ENCODE data around the gene PSME3IP1. TPM values are rescaled to one million over a fixed set of nuclear protein-coding genes. Genes with fewer than 3 reads are reported as not detected.

PSME3IP1 gene
- total and polyA plus RNA-seq, 9 of the 15 experiments (the other 6 are each of a cell fraction or from before 2014, with no cell fraction given): 63.8 to 187 (median 142) TPM

DNA sequence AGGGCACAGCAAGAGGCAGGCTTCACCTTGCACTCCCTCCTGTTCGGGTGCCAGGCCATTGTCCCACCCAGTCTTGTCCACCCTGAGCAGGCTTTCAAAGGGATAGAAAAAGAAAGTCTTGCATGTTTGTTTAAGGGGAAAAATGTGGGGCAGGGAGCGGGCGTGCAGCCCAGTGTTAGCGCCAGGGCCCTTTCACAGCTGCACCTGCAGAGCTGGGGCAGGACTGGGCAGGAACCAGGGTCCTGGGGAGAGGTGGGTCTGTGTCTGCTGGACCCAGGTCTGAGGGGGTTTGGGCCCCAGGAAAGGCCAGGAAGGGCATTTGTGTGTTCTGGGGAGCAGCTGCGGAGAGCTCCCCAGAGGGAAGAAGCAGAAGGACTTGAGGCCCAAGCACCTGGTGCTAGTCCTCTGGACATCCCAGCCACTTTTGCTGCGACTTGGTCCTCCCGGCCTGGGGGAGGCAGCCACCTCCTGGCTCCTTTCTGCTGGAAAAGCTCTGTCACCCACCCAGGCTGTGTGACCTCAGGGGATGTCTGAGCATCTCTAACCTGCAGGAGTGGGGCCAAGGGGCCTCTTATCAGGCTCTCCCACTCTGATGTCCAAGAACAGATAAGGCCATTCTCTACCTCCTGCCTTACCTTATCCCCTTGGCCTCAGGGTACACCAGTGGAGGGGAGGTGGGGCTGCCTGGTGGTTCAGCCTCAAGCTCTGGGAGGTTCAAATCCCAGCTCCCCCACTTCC, 44.7 kb downstream of the PSME3IP1 start (continued):
- TF ChIP-seq, protein P1, sequence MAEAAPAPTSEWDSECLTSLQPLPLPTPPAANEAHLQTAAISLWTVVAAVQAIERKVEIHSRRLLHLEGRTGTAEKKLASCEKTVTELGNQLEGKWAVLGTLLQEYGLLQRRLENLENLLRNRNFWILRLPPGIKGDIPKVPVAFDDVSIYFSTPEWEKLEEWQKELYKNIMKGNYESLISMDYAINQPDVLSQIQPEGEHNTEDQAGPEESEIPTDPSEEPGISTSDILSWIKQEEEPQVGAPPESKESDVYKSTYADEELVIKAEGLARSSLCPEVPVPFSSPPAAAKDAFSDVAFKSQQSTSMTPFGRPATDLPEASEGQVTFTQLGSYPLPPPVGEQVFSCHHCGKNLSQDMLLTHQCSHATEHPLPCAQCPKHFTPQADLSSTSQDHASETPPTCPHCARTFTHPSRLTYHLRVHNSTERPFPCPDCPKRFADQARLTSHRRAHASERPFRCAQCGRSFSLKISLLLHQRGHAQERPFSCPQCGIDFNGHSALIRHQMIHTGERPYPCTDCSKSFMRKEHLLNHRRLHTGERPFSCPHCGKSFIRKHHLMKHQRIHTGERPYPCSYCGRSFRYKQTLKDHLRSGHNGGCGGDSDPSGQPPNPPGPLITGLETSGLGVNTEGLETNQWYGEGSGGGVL (CRISPR knock-in tag; IDR thresholded peaks at IDR 0.05): no peak
- TF ChIP-seq, protein P2, sequence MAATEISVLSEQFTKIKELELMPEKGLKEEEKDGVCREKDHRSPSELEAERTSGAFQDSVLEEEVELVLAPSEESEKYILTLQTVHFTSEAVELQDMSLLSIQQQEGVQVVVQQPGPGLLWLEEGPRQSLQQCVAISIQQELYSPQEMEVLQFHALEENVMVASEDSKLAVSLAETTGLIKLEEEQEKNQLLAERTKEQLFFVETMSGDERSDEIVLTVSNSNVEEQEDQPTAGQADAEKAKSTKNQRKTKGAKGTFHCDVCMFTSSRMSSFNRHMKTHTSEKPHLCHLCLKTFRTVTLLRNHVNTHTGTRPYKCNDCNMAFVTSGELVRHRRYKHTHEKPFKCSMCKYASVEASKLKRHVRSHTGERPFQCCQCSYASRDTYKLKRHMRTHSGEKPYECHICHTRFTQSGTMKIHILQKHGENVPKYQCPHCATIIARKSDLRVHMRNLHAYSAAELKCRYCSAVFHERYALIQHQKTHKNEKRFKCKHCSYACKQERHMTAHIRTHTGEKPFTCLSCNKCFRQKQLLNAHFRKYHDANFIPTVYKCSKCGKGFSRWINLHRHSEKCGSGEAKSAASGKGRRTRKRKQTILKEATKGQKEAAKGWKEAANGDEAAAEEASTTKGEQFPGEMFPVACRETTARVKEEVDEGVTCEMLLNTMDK (IDR thresholded peaks at IDR 0.05; ENCODE audit: borderline replicate concordance, insufficient read depth, low read depth, low read length, poor library complexity, severe bottlenecking): peak; percentile 22
- TF ChIP-seq ZNF644 (tag; IDR thresholded peaks at IDR 0.05; ENCODE audit: low read depth): no peak
- TF ChIP-seq, protein P3, sequence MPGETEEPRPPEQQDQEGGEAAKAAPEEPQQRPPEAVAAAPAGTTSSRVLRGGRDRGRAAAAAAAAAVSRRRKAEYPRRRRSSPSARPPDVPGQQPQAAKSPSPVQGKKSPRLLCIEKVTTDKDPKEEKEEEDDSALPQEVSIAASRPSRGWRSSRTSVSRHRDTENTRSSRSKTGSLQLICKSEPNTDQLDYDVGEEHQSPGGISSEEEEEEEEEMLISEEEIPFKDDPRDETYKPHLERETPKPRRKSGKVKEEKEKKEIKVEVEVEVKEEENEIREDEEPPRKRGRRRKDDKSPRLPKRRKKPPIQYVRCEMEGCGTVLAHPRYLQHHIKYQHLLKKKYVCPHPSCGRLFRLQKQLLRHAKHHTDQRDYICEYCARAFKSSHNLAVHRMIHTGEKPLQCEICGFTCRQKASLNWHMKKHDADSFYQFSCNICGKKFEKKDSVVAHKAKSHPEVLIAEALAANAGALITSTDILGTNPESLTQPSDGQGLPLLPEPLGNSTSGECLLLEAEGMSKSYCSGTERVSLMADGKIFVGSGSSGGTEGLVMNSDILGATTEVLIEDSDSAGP (CRISPR knock-in tag; IDR thresholded peaks at IDR 0.05): no peak
- peak; percentile 86; the same call in 1 of the 2 replicates for TF ChIP-seq CTBP1 (IDR thresholded peaks at IDR 0.05; ENCODE audit: borderline replicate concordance)
- TF ChIP-seq ZNF830 (CRISPR knock-in tag; IDR thresholded peaks at IDR 0.05): no peak
- TF ChIP-seq, protein P4, sequence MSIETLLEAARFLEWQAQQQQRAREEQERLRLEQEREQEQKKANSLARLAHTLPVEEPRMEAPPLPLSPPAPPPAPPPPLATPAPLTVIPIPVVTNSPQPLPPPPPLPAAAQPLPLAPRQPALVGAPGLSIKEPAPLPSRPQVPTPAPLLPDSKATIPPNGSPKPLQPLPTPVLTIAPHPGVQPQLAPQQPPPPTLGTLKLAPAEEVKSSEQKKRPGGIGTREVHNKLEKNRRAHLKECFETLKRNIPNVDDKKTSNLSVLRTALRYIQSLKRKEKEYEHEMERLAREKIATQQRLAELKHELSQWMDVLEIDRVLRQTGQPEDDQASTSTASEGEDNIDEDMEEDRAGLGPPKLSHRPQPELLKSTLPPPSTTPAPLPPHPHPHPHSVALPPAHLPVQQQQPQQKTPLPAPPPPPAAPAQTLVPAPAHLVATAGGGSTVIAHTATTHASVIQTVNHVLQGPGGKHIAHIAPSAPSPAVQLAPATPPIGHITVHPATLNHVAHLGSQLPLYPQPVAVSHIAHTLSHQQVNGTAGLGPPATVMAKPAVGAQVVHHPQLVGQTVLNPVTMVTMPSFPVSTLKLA (conservative IDR thresholded peaks at IDR 0.05): no peak
- TF ChIP-seq CBFA2T2 (conservative IDR thresholded peaks at IDR 0.05): peak; percentile 60
- peak in 1 of 2 experiments; percentile 65; a peak in 1 of 4 replicates for TF ChIP-seq RCOR1 (IDR thresholded peaks at IDR 0.05; ENCODE audit: borderline replicate concordance in 1 of 2, low read depth in 2 of 2, low read length in 2 of 2)
- TF ChIP-seq, protein P5, sequence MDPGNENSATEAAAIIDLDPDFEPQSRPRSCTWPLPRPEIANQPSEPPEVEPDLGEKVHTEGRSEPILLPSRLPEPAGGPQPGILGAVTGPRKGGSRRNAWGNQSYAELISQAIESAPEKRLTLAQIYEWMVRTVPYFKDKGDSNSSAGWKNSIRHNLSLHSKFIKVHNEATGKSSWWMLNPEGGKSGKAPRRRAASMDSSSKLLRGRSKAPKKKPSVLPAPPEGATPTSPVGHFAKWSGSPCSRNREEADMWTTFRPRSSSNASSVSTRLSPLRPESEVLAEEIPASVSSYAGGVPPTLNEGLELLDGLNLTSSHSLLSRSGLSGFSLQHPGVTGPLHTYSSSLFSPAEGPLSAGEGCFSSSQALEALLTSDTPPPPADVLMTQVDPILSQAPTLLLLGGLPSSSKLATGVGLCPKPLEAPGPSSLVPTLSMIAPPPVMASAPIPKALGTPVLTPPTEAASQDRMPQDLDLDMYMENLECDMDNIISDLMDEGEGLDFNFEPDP (CRISPR knock-in tag; IDR thresholded peaks at IDR 0.05): no peak
- TF ChIP-seq SMAD2 (IDR thresholded peaks at IDR 0.05; ENCODE audit: low read depth, low read length): no peak
- TF ChIP-seq TFAM (CRISPR knock-in tag; conservative IDR thresholded peaks at IDR 0.05): no peak
- TF ChIP-seq, protein P6, sequence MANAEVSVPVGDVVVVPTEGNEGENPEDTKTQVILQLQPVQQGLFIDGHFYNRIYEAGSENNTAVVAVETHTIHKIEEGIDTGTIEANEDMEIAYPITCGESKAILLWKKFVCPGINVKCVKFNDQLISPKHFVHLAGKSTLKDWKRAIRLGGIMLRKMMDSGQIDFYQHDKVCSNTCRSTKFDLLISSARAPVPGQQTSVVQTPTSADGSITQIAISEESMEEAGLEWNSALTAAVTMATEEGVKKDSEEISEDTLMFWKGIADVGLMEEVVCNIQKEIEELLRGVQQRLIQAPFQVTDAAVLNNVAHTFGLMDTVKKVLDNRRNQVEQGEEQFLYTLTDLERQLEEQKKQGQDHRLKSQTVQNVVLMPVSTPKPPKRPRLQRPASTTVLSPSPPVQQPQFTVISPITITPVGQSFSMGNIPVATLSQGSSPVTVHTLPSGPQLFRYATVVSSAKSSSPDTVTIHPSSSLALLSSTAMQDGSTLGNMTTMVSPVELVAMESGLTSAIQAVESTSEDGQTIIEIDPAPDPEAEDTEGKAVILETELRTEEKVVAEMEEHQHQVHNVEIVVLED (CRISPR knock-in tag; IDR thresholded peaks at IDR 0.05): no peak
- TF ChIP-seq MAFG (tag; conservative IDR thresholded peaks at IDR 0.05): no peak
- no peak for TF ChIP-seq POLR3G (IDR thresholded peaks at IDR 0.05; ENCODE audit: extremely low read depth, insufficient read length, insufficient replicate concordance)
- TF ChIP-seq TGIF2 (CRISPR knock-in tag; IDR thresholded peaks at IDR 0.05): no peak

All from K562 (cell line).